ENCODE data around the gene OR7G1.

DNA sequence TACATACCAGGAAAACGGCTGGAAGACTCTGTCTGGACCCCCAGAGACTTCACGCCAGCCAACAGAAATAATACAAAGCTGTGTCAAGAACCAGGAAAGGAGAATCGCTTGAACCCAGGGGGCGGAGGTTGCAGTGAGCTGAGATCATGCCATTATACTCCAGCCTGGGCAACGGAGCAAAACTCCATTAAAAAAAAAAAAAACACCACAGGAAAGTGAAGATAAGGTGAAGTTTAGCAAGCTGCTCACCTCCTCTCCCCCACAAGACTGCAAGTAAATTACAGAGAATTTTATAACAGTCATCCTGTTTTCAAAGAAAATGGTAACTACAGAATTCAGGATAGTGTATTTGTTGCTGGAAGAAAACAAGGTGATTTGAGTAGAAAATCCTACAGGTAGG is 984 bp upstream of the OR7G1 start:
- TF ChIP-seq POLR2A (IDR thresholded peaks at IDR 0.05; ENCODE audit: low read depth, low read length): no peak
- TF ChIP-seq, protein P1, sequence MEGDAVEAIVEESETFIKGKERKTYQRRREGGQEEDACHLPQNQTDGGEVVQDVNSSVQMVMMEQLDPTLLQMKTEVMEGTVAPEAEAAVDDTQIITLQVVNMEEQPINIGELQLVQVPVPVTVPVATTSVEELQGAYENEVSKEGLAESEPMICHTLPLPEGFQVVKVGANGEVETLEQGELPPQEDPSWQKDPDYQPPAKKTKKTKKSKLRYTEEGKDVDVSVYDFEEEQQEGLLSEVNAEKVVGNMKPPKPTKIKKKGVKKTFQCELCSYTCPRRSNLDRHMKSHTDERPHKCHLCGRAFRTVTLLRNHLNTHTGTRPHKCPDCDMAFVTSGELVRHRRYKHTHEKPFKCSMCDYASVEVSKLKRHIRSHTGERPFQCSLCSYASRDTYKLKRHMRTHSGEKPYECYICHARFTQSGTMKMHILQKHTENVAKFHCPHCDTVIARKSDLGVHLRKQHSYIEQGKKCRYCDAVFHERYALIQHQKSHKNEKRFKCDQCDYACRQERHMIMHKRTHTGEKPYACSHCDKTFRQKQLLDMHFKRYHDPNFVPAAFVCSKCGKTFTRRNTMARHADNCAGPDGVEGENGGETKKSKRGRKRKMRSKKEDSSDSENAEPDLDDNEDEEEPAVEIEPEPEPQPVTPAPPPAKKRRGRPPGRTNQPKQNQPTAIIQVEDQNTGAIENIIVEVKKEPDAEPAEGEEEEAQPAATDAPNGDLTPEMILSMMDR (IDR thresholded peaks at IDR 0.05; ENCODE audit: extremely low read depth in 1 of 2, insufficient read depth in 1 of 2, low read depth in 1 of 2, low read length in 2 of 2): no peak
- no peak for TF ChIP-seq FOS (IDR thresholded peaks at IDR 0.05; ENCODE audit: borderline replicate concordance, insufficient read depth, low read length)
